ENCODE measurements around the gene DUOX1. TPM values are rescaled to one million over a fixed set of nuclear protein-coding genes. Genes with fewer than 3 reads are reported as not detected.

The DUOX1 gene
- total and polyA plus RNA-seq, 2 donors (not counting 3 experiments of a cell fraction or from before 2014, with no cell fraction given) = not detected

- CTCF ChIA-PET = interaction anchor here (1.1 to 2.7 kb wide), 3 partner anchors 12 to 17 kb away, joined by 3 to 18 read pairs (median 4); no protein-coding TSS in a partner anchor
These were observed 23.6 kb upstream of the DUOX1 start for GRCh38 chr15:45106002-45106790.

More at GRCh38 chr15:45106002-45106790, 23.6 kb upstream of the DUOX1 start:
- POLR2A ChIA-PET = no interaction called here
- intact Hi-C loops (cut with micrococcal nuclease) = no loop called here
- Histone ChIP-seq H3K79me2 (ENCODE audit: control insufficient read depth, insufficient read depth, low read length) (no peaks in the 10 kb centered on the region), H3K9ac (replicated peaks; ENCODE audit: extremely low read depth, insufficient read depth, low read length) (no peak overlapping the region), H3K9me1 (replicated peaks; ENCODE audit: control insufficient read depth, extremely low read depth, insufficient read depth, low read length) (no peaks in the 10 kb centered on the region), H4K20me1 (replicated peaks; ENCODE audit: control insufficient read depth, extremely low read depth, insufficient read depth, low read length) (no peaks in the 10 kb centered on the region), H3K27ac (ENCODE audit: insufficient read depth, low read depth, low read length) (no peak overlapping the region), H3K9me3 (replicated peaks; ENCODE audit: control insufficient read depth, insufficient read depth, low read length) (no peaks in the 10 kb centered on the region), H3K36me3 (ENCODE audit: control insufficient read depth in 2 of 2, extremely low read depth in 1 of 2, insufficient read depth in 2 of 2, low read length in 2 of 2) (no peaks in the 10 kb centered on the region), H3K4me1 (ENCODE audit: control insufficient read depth, extremely low read depth, insufficient read depth, low read length) (no peaks in the 10 kb centered on the region), H3K27me3 (ENCODE audit: control insufficient read depth in 2 of 2, insufficient read depth in 2 of 2, low read length in 2 of 2) (peaks cover 17 to 32% of the 10 kb centered on the region in 2 experiments), H2AFZ (ENCODE audit: low read depth, low read length) (no peak overlapping the region), H3K4me3 (replicated peaks in 1 of 3; ENCODE audit: insufficient read depth in 1 of 3, low read depth in 1 of 3, low read length in 3 of 3) (no peak overlapping the region), H3K4me2 (ENCODE audit: insufficient read depth, low read length) (no peak overlapping the region)
- no TSS peak for BruUV-seq (replicated peaks)
- DNase-seq (ENCODE audit: low read depth, low spot score) (no peak), FAIRE-seq (no peak)
- TF ChIP-seq CTCF (IDR thresholded peaks at IDR 0.05; ENCODE audit: extremely low read depth in 1 of 2, insufficient read depth in 1 of 2, low read depth in 1 of 2, low read length in 2 of 2) (no peak), POLR2AphosphoS5 (IDR thresholded peaks at IDR 0.05; ENCODE audit: insufficient read depth, low read depth, low read length) (no peak), GATA2 (IDR thresholded peaks at IDR 0.05; ENCODE audit: insufficient read depth, insufficient read length, low read depth, low read length) (no peak), FOS (IDR thresholded peaks at IDR 0.05; ENCODE audit: borderline replicate concordance, insufficient read depth, low read length) (no peak), MYC (IDR thresholded peaks at IDR 0.05; ENCODE audit: low read depth, low read length) (no peak), EZH2 (IDR thresholded peaks at IDR 0.05; ENCODE audit: borderline replicate concordance, low read depth, low read length, severe bottlenecking) (no peak), JUN (IDR thresholded peaks at IDR 0.05; ENCODE audit: borderline replicate concordance, insufficient read depth, insufficient read length, low read depth) (no peak), MAX (IDR thresholded peaks at IDR 0.05; ENCODE audit: insufficient read depth, insufficient read length) (no peak), POLR2A (IDR thresholded peaks at IDR 0.05; ENCODE audit: low read depth, low read length) (no peak)
- dilution Hi-C loops (cut with MboI; ENCODE audit: extremely low pct_ligation_motif_present, low sequenced_read_pairs) = no loop called here
